Endothelial cell of hepatic sinusoid (primary cell): Measurements from ENCODE around the gene CNTF.

Experiments
- in situ Hi-C: cut with HindIII; loops from 2 replicates; pipeline ENCODE4 v1.10.0; 2017; ENCODE audit warnings: low sequenced_read_pairs

Gene CNTF

DNA sequence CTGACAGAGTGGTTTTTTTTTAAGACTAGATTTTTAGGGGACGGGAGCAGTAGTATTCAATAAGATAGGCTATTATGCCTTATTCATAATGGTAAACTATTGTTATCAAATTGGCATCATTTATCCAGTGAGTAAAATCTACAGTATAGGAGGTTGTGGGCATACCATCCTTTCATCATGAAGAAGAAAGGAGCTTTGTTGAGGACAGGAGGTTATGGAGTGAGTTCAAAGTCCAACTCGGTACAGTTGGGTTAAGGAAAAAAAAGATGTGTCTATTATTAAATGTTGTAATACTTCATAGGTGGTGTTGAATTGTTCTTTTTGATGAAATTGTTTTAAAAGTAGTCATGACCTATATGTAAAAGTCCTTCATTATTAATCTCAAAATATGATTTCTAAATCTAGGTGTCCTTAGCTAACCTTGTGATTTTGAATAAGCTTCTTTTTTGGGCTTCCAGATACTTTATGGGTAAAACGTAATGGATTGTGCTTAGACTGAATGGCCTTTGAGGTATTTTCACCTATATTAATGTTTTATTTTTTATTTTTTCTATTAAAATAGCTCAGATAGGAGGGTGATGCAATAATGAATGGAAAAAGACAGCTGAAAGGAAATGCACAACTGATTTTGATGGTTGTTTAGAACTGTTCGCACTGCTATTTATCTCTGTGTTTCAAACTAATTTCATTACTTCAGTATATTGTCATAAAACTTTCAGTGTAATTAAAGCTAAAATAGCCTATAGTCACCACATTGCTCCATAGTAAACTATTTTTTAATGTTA, 15.3 kb upstream of the CNTF start:
- in situ Hi-C loops: no loop called here

DNA sequence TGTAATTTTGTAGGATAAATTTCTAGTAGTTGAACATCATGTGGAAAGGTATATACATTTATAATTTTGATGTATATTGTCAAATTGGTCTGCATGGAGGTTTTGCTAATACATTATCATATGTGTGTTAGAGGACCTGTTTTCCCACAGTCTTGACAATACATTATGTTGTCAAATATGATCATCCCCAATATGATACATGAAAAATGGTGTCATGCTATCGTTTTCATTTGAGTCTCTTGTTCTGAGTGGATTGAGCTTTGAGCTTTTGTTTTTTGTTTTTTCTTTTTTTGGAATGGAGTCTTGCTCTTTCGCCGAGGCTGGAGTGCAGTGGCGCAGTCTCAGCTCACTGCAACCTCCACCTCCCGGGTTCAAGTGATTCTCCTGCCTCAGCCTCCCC, 14.1 kb upstream of the CNTF start:
- in situ Hi-C loops: no loop called here

DNA sequence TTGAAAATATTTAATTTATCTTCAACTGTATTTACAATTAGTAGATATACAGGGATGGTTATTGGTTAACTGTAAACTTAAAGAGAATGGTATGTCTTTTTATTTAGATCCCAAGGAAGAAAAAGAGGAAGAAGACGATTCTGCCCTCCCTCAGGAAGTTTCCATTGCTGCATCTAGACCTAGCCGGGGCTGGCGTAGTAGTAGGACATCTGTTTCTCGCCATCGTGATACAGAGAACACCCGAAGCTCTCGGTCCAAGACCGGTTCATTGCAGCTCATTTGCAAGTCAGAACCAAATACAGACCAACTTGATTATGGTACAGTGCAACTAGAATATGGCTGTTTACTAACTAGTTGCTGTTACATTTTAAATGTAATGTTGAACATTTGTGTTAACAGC, 12.7 kb upstream of the CNTF start:
- in situ Hi-C loops: no loop called here

DNA sequence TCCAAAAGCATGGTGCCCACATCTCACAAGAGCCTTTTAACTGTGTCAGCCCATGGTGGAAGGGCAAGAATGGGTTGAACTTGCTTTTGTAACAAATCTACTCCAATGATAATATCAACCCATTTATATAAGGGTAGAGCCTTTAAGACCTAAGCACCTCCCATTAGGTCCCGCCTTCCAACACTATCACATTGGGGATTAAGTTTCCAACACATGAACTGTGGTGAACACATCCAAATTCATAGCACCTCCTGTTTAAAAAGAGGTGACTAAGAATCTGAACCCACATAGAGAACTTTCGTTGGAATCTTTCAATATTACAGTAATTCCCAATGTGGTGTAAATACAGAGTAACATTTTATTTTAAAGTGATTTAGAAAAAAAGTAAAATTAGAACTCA, 9.2 kb upstream of the CNTF start:
- in situ Hi-C loops: no loop called here

DNA sequence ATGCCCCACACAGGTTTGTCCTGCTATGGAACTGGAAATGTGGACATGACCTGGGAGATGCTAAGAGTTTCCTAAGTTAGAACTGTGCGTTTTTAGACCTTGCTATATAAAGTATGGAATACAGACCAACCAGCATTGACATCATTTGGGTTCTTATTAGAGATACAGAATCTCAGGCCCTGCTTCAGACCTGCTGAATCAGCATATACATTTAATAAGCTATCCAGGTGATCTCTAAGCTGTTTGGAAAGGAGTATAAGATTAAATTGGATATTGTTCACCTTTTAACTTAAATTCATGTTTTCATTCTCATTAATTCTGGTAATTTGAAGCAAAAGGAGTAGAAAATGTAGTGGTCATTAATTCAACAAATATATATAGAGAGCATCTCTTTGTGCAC, 6.9 kb upstream of the CNTF start:
- in situ Hi-C loops: no loop called here

DNA sequence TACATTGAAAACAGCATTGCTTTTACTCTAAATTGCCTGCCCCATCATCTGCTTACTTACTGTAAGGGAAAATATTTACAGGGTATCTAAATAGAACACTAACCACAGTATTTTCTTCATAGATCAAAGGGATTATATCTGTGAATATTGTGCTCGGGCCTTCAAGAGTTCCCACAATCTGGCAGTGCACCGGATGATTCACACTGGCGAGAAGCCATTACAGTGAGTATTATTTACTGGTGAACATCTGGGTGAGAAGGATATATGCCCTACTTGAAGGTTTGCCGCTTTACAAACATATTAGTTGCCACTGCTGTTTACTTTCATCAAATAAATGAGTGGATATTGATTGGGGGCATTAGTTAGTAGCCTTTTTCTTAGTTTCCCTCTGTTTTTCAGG, 5.9 kb upstream of the CNTF start:
- in situ Hi-C loops: no loop called here

DNA sequence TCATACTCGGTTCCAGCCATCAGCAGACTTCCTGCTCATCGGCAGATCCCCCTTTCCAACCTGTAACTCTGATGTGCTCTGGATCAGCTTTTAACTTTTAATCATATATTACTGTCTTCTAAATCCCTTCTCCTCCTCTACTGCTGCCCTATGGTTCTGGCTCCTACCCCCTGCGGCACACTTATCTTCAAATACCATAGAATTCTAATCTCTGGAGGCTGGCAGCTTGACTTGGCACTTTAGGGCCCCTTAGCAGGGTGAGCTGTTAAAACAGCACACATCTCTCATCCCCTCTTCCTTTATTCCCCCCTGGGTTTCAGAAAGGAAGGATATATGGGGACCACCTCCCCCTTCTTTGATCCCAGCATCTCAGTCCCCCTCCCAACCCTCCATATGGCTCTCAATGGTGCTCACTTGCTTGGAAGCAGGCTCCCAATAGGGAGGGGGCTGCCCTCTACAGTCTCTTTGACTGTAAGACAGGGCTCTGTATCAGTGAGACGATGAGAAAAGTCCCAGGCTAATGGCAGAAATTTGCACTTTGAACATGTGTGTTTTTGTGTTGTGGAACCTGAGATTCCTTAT, 4.4 kb upstream of the CNTF start:
- in situ Hi-C loops: no loop called here

DNA sequence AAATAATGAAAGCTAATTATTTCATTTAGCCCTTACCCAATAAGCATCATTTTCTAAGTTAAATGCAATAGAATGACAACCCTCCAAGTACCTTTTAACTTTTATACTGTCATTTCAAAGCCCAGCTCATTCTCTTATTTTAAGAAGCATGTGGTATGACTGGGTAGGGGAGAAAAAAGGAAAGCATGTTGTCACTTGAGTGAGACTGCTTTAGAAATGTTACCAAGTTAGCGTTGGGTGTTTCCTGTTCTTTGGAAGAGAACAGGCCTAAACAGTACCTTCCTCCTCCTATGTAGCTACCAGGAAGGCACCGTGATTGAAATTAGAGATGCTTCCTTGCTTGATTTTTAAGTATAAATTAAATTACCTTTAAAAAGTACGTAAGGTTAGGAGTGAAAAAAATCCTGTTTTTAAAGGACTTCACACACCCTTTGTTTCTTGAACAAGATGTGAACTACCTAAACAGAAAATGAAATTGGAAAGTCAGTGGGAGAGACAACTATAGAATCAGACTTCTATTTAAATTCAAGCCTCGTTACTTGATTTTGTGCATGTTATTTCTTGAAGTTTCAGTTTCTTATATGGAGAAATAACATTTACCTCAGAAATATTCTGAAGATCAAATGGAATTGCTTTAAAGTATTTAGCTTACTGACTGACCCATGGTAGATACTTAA, 741 bp upstream of the CNTF start:
- in situ Hi-C loops: no loop called here

DNA sequence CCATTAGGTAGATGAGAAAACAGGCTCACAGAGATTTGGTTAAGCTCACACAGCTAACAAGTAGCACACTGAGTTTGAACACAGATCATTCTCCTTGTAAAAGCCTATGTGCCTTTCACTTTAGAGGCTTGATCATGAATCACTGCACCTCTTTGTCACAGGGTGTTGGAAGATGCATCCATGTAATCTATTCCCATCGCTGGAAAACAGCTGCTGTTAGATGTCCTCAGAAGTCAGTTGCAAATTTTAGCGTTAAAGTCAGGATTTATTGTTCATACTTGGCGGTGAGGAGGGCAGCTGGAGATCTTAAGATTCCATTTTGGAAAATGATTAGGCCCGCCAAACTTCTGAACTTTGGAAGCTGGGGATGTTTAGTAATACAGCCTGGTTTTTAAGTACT, 2.6 kb downstream of the CNTF start:
- in situ Hi-C loops: no loop called here

DNA sequence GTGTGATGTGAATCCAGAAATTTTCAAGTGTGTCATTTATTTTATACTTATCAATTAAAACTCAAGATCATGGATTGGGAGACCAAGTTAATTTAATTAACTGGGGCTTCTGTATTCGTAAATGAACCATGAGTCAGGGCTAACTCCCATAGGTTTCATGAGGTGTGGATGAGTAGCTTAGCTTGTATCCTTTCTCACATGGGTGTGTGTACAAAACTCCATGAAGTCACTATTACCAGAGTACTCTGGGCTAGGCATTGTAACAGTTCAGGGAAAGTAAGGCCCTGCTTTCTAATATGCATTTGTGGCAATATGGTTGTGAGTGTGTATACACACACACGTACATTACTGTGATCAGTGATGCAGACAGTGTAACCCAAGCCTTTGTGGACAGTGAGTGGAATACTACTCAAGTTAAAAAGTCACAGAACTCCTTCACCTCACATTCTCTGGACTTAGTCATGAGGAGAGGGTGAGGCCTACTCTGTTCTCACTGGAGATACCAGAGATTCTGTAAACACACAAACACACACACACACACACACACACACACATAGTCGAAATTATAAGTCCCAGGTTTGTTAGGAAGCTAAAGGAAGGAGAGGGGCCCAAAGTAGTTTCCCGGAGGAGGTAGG, 3.5 kb downstream of the CNTF start:
- in situ Hi-C loops: no loop called here

DNA sequence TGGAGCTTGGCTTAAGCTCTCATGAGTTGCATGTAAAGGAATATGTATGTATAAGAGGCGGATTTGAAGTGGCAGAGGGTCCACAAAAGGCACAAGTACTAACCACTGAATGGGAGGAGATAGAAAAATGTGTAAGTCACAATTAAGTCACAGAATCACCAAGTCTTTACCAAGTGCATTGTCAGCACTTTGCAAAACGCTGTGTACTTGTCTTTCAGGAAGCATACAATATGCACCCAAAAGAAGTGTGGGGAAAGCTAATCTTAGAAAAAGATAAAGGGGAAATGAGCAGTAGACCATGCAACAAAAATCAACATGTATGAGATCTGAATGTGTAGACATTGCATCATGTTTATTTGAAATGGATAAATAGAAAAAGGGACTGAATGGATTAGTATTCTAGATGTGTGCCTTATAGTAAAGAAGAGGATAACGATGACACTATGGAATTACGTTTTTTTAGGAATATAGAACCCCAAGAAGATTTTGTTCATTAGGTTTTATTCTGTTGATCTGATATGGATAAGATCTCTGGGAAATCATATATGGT, 4.5 kb downstream of the CNTF start:
- in situ Hi-C loops: no loop called here

DNA sequence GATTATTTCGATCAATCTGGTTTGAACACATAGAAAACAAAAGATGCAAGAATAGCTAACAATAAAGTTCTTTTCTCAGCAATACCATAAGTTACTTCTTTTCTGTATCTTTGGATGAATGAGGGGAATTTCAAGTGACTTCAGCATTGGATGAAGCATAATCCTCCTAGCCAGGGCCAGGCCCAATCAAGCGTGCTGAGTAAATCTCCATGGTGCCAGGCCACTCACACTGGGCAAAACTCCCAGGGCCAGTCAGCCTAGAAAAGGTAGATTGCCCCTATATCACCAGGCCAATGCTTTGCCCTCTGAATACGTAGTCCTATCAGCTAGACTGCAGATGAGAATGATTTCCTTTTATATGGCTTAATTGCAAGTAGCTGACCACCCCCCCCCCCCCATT, 6.0 kb downstream of the CNTF start:
- in situ Hi-C loops: no loop called here

DNA sequence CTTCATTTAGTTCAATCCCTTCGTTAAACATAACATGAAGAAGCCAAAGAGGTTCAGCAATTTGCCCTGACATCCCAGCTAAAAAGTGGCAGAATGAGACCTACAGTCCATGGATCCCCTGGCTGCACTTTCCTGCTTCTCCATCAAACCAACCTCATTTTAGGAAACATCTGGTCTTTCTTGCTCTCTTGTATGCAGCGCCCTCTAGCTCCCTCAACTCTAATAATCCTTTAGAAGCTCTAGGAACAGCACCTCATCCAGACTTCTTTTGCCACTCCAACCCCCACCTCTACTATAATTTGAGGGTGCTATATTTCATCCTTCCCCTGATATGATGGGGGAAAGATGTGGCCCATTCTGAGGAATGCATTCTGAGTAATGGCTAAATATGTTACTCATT, 7.4 kb downstream of the CNTF start:
- in situ Hi-C loops: loop anchor here (5.0 kb wide), 1 partner anchor 42 kb away; no protein-coding TSS in a partner anchor

DNA sequence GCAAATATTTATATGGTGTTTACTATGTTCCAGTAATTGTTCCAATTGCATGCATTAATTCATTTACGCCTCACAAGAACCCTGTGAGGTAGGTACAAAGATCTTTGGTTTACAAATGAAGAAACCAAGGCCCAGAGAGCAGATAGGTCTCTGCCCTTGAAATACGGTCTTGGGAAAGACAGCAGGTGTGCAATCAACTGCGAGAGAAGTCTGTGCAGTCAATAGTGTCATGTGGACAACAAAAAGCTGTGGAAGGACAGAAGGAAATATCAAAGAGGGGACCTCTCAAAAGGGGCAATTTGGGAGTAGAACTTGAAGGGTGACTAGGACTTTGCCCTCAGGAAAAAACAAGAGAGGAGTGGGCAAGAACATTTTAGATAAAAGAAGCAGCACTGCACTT, 8.9 kb downstream of the CNTF start:
- in situ Hi-C loops: loop anchor here (5.0 kb wide), 1 partner anchor 41 kb away; no protein-coding TSS in a partner anchor

DNA sequence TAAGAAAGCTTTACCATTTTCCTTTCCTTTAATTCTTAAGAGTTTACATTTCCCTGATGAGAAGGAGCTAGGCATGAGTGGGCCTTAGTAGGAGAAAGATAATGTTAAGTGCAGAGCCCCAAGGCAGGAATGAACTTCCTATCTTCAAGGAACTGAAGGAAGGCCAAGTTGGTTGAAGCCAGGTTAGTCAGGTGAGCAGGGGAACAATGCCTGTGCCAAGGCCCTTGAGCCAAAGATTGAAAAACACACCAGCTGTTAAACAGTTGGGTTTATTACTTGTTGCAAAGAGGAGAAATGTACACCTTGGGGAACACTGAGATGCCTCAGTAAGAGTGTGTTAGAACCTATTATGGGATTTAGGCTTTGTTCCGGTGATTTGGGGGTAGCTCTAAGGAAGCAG, 10.0 kb downstream of the CNTF start:
- in situ Hi-C loops: loop anchor here (5.0 kb wide), 1 partner anchor 40 kb away; no protein-coding TSS in a partner anchor

DNA sequence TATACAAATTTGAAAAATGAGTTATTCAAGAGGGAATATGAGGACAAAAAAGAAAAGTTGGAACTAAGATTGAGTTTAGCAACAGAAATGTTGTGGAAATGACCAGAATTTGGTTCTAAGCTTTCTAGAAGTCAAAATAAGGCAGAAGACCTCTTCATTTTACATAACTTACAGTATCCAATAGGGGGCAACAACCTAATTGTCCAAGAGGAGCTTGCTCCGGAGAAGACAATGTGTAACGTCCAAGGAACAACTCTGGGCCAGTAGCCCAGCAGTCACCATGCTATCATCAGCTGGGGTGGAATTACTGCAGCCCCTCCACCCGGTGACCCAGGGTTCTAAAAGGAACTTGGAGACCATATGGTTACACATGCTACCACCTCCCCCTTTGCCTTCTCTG, 14.1 kb downstream of the CNTF start:
- in situ Hi-C loops: no loop called here

DNA sequence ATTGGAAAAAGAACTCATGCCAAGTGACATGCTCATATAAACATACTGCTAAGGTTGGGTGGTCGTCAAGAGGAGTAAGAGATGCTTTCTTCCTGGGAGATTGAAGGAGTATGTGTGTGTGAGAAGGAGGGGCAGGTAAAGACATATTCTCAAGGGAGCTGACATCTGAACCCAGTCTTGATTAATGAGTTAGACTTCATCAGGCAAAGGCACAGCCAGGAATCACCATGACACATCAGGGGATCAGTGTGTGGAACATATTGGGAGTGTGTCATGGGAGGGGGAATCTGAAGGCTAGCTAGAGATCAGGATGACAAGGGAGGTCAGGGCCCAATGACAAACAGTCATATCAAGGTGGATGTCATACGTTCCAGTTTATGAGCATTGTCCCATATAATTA, 14.9 kb downstream of the CNTF start:
- in situ Hi-C loops: no loop called here

DNA sequence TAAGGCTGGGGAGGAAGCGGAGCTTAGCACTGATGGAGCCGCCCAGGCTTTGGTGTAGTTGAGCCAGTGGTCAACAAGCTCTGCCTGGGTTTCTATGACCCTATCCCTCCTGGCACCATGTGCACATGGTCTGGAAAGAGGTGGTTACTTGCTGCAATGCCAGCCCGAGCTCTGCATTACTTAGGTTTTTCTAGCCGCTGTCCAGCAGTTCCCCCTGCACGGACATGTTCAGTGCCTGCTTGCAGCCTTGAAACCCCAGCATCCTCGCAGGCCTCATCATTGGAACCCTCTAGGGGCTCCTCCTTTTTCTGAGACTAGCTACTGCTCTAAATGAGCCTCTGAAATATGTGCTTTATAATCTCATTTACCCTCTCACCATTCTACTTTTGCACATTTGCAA, 16.6 kb downstream of the CNTF start:
- in situ Hi-C loops: no loop called here

DNA sequence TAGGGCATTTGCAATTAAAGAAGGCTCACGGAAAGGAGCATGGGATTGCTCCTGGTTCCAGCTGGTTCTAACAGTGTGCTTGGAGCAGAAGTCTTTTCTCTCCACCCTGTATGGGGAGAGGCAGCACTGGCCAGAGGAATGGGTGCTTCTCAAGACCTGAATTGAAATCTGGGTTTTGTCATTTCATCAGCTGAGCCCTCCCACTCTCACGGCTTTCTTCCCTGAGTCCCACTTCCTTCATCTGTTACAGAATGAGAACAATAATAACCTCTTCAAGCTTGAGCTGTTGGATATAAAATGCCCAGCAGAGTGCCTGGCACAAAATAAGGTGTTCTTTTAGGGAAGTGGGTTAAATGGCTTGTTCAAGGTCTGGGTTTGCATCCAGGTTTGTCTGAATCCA, 17.2 kb downstream of the CNTF start:
- in situ Hi-C loops: no loop called here

DNA sequence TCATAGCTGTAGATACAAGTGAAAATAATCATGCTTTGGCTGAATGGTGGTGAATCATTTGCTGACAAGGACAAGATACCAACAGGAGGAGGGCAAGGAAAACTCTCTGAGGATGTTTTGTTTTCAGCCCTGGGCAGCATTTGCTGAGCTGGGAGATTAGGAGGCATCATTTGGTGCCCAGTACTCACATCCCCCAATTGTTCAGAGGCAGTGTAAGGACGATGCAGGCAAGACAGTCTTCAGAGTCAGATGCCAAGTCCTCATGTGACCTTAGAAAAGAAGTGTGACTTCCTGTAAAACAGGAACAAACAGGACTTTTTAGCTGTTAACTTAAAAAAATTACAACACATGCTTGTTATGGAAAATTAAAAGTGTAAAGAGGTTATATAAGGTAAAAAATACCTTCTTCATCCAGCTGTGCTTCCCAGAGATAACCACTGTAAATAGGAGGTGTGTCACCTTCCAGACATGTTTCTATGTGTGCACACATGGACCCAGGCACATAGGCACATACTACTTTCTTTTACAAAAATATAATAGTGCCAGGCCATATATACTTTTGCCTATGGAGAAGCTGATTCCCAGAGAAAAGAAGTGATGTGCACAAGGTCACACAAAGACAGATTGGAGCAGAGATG, 18.0 kb downstream of the CNTF start:
- in situ Hi-C loops: no loop called here

DNA sequence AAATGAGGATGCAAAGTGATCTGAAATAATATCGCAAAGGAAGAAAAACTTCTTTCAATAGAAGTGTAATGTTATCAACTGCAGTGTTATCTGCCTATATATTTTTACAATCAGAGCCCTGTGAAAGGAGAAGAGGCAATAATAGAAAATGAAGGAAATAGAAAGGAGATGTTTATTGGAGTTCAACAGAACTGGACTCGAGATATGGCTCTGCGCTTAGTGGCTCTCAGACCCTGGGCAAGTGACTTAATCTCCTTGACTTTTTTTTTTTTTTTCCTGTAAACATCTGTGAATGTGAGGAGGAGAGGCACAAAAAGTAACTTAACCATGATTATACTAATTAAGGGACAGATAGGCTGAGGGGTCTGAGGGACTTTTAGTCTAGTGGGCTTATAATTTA, 18.9 kb downstream of the CNTF start:
- in situ Hi-C loops: no loop called here
